ENCODE results near the gene HEATR5B.

HEATR5B gene

DNA sequence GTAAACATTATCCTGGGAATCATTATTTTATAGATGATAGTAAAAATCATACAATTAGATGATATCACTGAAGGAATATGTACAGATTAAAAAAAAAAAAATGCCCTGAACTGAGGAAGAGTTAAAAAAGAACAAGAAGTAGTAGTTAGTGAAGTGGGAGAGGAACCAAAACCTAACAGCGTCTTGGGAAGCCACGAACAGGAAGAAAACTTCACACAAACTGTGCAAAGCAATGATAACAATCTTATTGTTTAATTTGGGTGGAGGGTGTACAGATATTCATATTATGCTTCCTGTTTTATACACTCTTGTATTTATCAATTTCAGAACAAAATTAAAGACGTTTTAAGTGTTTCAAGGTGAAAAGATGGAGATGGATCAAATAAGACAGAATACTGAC lies 3.5 kb downstream of the HEATR5B start:
- DNase-seq (ENCODE audit: insufficient read length, low spot score) (no peak), FAIRE-seq (no peak)
- TF ChIP-seq POLR2A (IDR thresholded peaks at IDR 0.05; ENCODE audit: low read depth, low read length) (no peak), SPI1 (IDR thresholded peaks at IDR 0.05; ENCODE audit: low read depth, low read length) (peak; percentile 68), POU2F2 (IDR thresholded peaks at IDR 0.05; ENCODE audit: low read depth, low read length) (no peak), TAF1 (IDR thresholded peaks at IDR 0.05; ENCODE audit: low read depth, low read length) (no peak), PAX5 (IDR thresholded peaks at IDR 0.05; ENCODE audit: insufficient read depth, low read length, severe bottlenecking) (no peak)

DNA sequence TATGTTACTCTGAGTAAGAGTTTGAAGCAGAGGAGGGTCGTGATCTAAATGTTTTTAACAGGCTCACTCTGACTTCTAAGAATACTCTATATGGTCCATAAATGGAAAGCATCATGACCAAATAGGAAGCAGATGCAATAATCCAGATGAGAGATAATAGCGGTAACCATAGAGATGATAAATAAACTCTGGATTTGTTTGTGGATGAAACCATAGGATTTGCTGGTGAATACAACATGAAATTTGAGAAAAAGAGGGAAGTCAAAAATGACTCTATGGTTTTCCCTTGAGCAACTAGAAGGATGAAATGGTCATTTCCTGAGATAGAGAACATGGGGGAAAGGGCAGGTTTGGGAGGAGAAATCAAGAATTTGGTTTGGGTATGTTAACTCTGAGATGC lies 3.9 kb downstream of the HEATR5B start:
- FAIRE-seq (no peak), DNase-seq (ENCODE audit: insufficient read length, low spot score) (no peak)
- TF ChIP-seq TAF1 (IDR thresholded peaks at IDR 0.05; ENCODE audit: low read depth, low read length): no peak
- TF ChIP-seq POU2F2 (IDR thresholded peaks at IDR 0.05; ENCODE audit: low read depth, low read length): no peak
- TF ChIP-seq PAX5 (IDR thresholded peaks at IDR 0.05; ENCODE audit: insufficient read depth, low read length, severe bottlenecking): no peak
- no peak for TF ChIP-seq POLR2AphosphoS5 (IDR thresholded peaks at IDR 0.05; ENCODE audit: low read depth, low read length)
- TF ChIP-seq POLR2A (IDR thresholded peaks at IDR 0.05; ENCODE audit: low read depth, low read length): no peak
- TF ChIP-seq SPI1 (IDR thresholded peaks at IDR 0.05; ENCODE audit: low read depth, low read length): no peak

DNA sequence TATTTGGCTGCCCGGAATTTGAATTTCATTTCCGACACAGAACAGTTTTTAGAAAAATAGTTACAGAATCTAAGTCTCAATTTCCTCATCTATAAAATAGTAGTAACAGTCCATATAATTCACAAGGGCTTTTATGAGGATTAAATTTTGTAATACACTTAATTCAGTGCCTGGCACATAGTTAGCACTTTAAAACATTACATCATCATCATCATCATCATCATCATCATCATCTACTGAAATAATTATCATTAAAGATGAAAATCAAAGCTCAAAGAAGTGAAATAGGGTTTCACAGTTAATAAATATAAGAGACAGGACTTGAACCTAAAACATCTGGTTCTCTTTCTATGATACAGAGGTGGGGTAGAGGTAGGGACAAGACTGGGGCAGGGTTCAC lies 13.2 kb downstream of the HEATR5B start:
- no peak for FAIRE-seq
- TF ChIP-seq TAF1 (IDR thresholded peaks at IDR 0.05; ENCODE audit: low read depth, low read length) (no peak), POLR2AphosphoS5 (IDR thresholded peaks at IDR 0.05; ENCODE audit: low read depth, low read length) (no peak), SPI1 (IDR thresholded peaks at IDR 0.05; ENCODE audit: low read depth, low read length) (no peak), POU2F2 (IDR thresholded peaks at IDR 0.05; ENCODE audit: low read depth, low read length) (no peak)
- no peak for DNase-seq (ENCODE audit: insufficient read length, low spot score)

DNA sequence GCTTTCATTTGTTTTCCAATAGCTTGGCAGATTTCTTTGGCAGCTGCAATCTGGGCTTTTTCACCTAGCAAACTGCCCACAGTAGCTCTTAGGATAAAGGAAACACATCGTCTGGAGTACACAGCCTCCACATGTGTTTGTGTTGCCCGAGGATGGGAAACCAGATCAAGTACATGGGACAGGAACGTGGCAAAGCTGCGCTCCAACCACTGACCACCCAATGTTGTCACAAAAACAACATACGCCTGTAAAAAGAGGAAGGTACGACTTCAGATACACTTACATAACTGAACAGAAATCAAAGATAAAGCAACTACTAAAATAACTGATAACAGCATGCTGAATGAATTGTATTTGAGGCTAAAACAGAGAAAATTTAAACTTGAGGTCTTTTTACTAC lies 15.5 kb downstream of the HEATR5B start:
- FAIRE-seq (no peak), DNase-seq (ENCODE audit: insufficient read length, low spot score) (no peak)
- TF ChIP-seq POLR2A (IDR thresholded peaks at IDR 0.05; ENCODE audit: low read depth, low read length) (no peak), POLR2AphosphoS5 (IDR thresholded peaks at IDR 0.05; ENCODE audit: low read depth, low read length) (no peak), SPI1 (IDR thresholded peaks at IDR 0.05; ENCODE audit: low read depth, low read length) (no peak), PAX5 (IDR thresholded peaks at IDR 0.05; ENCODE audit: insufficient read depth, low read length, severe bottlenecking) (no peak)

DNA sequence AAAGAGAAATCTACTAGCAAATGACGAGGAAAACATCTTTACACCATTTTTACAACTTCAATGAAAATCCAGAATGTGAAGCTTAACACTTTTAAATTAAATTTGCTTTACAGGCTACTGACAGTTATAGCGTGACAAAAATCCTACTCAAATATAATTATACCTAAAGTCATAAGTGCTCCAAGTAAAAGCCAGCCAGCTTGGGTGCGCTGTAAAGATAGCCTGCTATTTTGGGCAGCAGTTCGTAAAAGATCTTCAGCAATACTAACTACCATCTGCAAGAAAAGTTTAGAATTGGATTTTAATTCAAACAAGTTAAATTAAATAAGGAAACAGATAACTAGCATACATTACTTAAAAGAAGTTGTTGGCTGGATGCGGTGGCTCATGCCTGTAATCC lies 22.4 kb downstream of the HEATR5B start:
- no peak for FAIRE-seq
- TF ChIP-seq POU2F2 (IDR thresholded peaks at IDR 0.05; ENCODE audit: low read depth, low read length): no peak
- TF ChIP-seq POLR2AphosphoS5 (IDR thresholded peaks at IDR 0.05; ENCODE audit: low read depth, low read length): no peak
- no peak for TF ChIP-seq TAF1 (IDR thresholded peaks at IDR 0.05; ENCODE audit: low read depth, low read length)
- no peak for TF ChIP-seq PAX5 (IDR thresholded peaks at IDR 0.05; ENCODE audit: insufficient read depth, low read length, severe bottlenecking)
- no peak for TF ChIP-seq POLR2A (IDR thresholded peaks at IDR 0.05; ENCODE audit: low read depth, low read length)
- TF ChIP-seq SPI1 (IDR thresholded peaks at IDR 0.05; ENCODE audit: low read depth, low read length): no peak
- no peak for DNase-seq (ENCODE audit: insufficient read length, low spot score)

DNA sequence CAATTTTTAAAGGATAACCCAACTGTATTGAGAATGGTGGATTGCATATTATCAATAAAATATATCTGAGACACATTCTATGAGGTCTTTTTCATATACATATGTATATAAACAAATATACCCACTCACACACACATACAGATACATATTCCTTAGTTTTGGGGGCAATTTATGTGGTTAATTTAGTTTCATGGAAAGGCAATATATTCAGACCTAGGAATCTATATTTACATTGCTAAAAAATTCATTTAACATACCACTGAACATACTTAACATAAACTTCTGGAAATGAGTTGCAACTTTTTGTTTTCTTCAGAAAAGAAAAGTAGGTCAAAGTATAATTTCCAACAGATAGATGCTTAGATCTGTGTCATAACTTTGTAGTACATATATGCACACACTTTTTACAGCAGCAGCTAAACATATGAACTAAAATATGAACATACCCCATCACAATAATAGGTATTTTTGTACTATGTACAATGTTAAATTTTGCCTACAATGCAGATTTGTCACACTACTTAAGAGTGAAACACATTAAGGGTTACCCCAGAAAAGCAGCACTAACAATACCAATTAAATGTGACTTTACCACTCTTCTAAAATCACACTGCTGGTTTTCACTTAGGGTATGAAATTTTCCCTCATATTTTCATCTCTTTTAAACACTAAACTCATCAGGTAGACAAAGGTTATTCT lies 23.0 kb downstream of the HEATR5B start:
- DNase-seq (ENCODE audit: insufficient read length, low spot score) (no peak), FAIRE-seq (no peak)
- TF ChIP-seq TAF1 (IDR thresholded peaks at IDR 0.05; ENCODE audit: low read depth, low read length) (no peak), POU2F2 (IDR thresholded peaks at IDR 0.05; ENCODE audit: low read depth, low read length) (no peak), POLR2AphosphoS5 (IDR thresholded peaks at IDR 0.05; ENCODE audit: low read depth, low read length) (no peak), SPI1 (IDR thresholded peaks at IDR 0.05; ENCODE audit: low read depth, low read length) (no peak), PAX5 (IDR thresholded peaks at IDR 0.05; ENCODE audit: insufficient read depth, low read length, severe bottlenecking) (no peak), POLR2A (IDR thresholded peaks at IDR 0.05; ENCODE audit: low read depth, low read length) (no peak)

DNA sequence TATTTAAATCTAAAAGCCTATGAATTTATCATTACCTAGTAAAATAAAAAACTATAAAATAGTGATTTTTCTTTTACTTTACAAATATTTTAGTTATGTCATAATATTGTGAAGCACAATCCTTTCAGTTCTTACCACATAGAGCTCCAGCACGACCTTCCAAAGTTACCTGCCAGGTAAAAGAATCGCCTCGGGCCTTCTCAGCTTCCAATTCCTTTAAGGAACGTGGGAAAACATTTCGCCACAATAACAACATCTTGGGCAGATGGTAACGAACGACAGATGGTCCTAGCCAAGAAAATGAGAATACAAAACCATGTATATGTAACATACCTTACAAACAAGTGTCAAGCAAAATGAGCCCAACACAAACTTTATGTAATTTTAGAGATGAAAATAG lies 23.7 kb downstream of the HEATR5B start:
- TF ChIP-seq PAX5 (IDR thresholded peaks at IDR 0.05; ENCODE audit: insufficient read depth, low read length, severe bottlenecking): no peak
- TF ChIP-seq POU2F2 (IDR thresholded peaks at IDR 0.05; ENCODE audit: low read depth, low read length): no peak
- no peak for TF ChIP-seq POLR2A (IDR thresholded peaks at IDR 0.05; ENCODE audit: low read depth, low read length)
- no peak for TF ChIP-seq TAF1 (IDR thresholded peaks at IDR 0.05; ENCODE audit: low read depth, low read length)
- no peak for TF ChIP-seq POLR2AphosphoS5 (IDR thresholded peaks at IDR 0.05; ENCODE audit: low read depth, low read length)
- no peak for TF ChIP-seq SPI1 (IDR thresholded peaks at IDR 0.05; ENCODE audit: low read depth, low read length)
- FAIRE-seq (no peak), DNase-seq (ENCODE audit: insufficient read length, low spot score) (no peak)

DNA sequence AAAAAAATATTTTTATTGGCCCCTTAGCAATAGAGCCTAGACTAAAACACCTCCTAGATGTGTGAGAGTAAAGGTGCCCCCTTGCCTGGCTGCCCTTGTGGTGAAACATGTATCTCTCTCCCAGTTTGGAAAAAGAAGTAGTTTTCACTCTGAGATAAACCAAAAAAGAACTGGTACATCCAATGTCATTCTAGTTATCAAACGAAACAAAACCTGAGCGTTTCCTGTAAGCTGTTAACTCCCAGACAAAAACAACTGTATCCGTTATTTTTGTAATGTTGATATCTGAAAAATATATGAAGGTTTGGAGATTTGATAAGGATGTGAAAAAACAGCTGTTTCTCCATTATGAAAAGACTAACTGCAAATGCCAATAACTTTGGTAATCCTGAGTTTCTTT lies 24.3 kb downstream of the HEATR5B start:
- DNase-seq (ENCODE audit: insufficient read length, low spot score): no peak
- no peak for TF ChIP-seq POU2F2 (IDR thresholded peaks at IDR 0.05; ENCODE audit: low read depth, low read length)
- no peak for FAIRE-seq

DNA sequence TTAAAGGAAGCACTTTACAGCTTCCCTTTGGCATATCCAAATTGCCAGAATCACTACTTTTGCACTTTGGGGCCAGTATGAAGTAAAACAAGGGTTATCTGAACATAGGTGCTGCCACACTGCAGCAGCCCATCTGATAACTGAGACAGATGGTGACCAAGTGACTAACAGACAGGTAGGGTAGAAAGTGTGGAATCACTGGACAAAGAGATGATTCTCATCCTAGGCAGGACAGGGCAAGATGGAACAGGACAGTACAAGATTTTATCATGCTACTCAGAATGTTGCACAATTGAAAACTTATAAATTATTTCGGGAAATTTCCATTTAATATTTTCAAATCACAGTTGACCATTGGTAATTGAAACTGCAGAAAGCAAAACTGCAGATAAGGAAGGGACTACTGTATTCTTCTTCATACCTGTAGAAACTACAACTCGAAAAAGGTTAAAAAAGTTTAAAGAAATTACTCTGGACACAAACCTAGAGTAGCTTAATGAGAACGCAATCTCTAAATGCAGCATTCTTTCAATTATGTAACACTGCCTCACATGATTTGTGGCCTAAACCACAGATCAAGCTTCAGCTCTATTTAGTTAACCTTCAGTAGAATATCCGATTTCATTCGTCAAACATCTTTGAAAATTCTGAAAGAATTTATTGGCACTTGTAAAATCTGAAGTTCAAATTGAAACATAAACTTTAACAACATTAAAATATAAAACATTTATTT lies 31.4 kb downstream of the HEATR5B start:
- no peak for DNase-seq (ENCODE audit: insufficient read length, low spot score)
- no peak for FAIRE-seq
- TF ChIP-seq PAX5 (IDR thresholded peaks at IDR 0.05; ENCODE audit: insufficient read depth, low read length, severe bottlenecking): no peak
- no peak for TF ChIP-seq SPI1 (IDR thresholded peaks at IDR 0.05; ENCODE audit: low read depth, low read length)
- no peak for TF ChIP-seq POLR2AphosphoS5 (IDR thresholded peaks at IDR 0.05; ENCODE audit: low read depth, low read length)
- no peak for TF ChIP-seq POLR2A (IDR thresholded peaks at IDR 0.05; ENCODE audit: low read depth, low read length)
- TF ChIP-seq TAF1 (IDR thresholded peaks at IDR 0.05; ENCODE audit: low read depth, low read length): no peak
- TF ChIP-seq POU2F2 (IDR thresholded peaks at IDR 0.05; ENCODE audit: low read depth, low read length): no peak

DNA sequence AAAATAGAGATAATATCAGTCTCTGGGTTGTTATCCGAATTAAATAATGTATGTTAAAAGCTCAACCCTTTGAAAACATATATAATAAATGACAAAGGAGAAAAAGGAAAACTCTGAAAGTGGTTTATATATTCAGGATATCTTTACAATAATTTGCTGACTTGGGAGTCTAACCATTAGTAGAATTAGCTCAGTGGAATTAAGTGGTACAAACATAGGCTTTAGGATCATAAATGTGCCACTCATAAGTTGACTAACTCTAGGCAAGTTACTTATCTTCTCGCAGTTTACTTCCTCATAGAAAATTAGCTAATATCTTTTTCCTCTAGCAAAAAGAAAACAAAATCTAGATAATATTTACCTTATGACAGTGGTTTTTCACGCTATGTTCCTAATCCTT lies 44.6 kb downstream of the HEATR5B start:
- FAIRE-seq (no peak), DNase-seq (ENCODE audit: insufficient read length, low spot score) (no peak)
- TF ChIP-seq POLR2AphosphoS5 (IDR thresholded peaks at IDR 0.05; ENCODE audit: low read depth, low read length) (no peak), SPI1 (IDR thresholded peaks at IDR 0.05; ENCODE audit: low read depth, low read length) (no peak), POLR2A (IDR thresholded peaks at IDR 0.05; ENCODE audit: low read depth, low read length) (no peak), PAX5 (IDR thresholded peaks at IDR 0.05; ENCODE audit: insufficient read depth, low read length, severe bottlenecking) (no peak), POU2F2 (IDR thresholded peaks at IDR 0.05; ENCODE audit: low read depth, low read length) (no peak), TAF1 (IDR thresholded peaks at IDR 0.05; ENCODE audit: low read depth, low read length) (no peak)

All from GM12891 (cell line).